ENCODE measurements around the gene ETS1.

Gene ETS1

GRCh38 chr11:128593281-128593680, 5.9 kb upstream of the ETS1 start:
- no peak for DNase-seq

- DNase-seq = no peak
These were observed 5.1 kb upstream of the ETS1 start for GRCh38 chr11:128592454-128592853.

- no peak for DNase-seq
These were observed 3.2 kb upstream of the ETS1 start for GRCh38 chr11:128590587-128590986.

DNA sequence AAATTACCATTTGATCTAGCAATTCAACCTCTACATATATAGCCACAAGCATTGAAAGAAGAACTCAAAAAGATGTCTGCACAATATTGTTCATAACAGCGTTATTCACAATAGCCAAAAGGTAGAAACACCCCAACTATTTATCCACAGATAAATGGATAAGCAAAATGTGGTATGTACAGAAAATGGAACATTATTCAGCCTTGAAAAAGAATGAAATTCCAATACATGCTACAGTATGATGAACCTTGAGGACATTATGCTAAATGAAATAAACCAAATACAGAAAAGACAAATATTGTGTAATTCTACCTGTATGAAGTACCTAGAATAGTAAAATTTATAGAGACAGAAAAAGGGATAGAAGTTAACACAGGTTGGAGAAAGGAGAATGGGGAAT, 2.6 kb upstream of the ETS1 start:
- no peak for DNase-seq

GRCh38 chr11:128588093-128588492, 735 bp upstream of the ETS1 start:
- no peak for DNase-seq

GRCh38 chr11:128586689-128587088, 669 bp downstream of the ETS1 start:
- no peak for DNase-seq

- no peak for DNase-seq
These were observed 1.7 kb downstream of the ETS1 start for GRCh38 chr11:128585498-128586238.

DNA sequence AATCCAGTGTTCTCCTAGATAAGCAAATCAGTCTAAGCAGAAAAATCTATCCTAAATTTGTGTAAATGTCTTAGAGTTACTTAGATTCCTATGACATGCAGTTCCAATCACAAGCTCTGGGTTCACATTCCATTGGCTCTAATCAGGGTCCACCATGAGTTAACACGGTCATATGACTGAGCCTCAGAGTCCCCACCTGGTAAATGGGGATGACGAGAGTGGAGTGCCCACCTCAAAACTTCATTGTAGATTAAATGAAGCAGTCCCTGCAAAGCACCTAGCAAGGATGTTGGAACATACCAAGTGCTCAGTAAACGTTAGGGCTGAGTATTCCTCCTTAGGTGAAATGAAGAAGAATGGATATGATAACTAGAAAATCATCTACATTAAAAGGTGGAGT, 3.1 kb downstream of the ETS1 start:
- no peak for DNase-seq

DNA sequence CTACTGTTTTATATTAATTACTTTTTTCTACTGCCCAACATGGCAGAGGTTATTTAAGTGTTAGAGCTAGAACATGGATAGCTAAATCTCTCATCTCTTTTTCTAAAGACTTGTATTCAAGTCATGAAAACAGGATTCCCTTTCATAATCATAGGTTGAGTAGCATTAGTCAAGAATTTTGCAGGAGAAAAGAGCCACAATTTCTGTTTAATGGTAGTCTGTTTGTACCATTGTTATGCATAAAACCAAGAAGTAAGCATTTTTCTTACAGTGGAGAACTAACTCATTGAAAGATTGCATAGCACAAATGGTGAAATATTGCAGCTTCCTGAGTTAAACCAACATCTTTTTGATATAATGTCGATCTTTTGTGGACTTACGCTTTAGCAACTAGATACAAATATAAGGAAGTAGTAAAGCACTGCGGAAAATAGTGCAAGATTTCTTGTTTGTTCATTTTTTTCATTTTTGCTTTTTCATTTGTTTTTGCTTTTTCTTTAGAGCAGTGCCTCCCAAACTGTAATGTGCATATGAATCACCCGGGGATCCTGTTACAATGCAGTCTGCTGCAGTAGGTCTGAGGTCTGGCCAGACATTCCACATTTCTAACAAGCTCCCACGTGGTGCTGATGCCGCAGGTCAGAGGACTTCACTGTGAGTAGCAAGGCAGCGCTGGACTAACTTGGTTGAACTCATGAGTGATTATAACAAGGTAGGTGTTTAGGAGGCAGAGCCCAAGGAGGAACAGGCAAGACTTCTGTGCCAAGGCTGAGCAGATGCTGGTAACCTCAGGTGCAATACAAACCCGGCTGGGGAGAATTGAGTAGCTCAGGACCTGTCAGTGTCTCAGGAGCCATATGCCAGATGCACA, 4.6 kb downstream of the ETS1 start:
- no peak for DNase-seq

- no peak for DNase-seq
These were observed 5.6 kb downstream of the ETS1 start for GRCh38 chr11:128581561-128582272.

DNA sequence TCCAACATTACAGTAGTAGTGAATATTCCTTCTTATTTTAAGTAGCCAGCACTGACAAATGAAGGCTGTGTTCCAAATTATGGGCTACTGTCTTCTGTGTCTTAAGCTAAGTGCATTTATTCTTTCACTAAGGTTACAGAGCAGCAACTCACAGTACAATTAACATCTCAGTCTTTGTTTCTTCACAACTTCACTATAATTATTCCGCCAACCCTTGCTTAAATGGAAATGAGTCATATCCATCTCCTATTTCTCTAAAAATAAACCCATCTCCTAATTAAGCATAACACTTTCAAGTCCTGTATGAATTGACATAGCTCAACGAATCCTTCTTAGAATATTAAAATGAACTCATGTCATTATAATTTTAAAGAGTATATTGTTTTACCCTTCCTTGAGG, 6.7 kb downstream of the ETS1 start:
- no peak for DNase-seq

- no peak for DNase-seq
These were observed 7.4 kb downstream of the ETS1 start for GRCh38 chr11:128579798-128580504.

- no peak for DNase-seq
These were observed 10.8 kb downstream of the ETS1 start for GRCh38 chr11:128576555-128576954.

DNA sequence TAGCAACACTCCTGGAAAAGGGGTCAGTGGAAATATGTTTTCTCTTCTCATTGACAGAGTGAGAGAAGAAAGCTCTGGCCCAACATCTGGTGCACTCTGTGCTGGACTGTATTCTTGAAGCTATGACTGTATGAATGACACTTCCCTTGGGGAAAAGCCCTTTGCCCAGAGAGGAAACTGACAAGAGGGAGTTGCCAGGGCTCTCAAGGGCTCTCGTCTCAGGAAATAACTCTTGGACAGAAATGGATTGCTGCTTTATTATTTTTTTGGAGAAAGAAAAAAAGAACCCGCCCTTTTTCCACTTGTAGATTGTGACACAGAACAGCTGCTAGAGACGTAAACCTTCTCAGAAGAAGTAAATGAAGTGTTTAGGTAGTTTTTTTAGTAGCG, 11.4 kb downstream of the ETS1 start:
- no peak for DNase-seq

- no peak for DNase-seq
These were observed 12.0 kb downstream of the ETS1 start for GRCh38 chr11:128575174-128575960.

- DNase-seq = no peak
These were observed 12.8 kb downstream of the ETS1 start for GRCh38 chr11:128574576-128575011.

DNA sequence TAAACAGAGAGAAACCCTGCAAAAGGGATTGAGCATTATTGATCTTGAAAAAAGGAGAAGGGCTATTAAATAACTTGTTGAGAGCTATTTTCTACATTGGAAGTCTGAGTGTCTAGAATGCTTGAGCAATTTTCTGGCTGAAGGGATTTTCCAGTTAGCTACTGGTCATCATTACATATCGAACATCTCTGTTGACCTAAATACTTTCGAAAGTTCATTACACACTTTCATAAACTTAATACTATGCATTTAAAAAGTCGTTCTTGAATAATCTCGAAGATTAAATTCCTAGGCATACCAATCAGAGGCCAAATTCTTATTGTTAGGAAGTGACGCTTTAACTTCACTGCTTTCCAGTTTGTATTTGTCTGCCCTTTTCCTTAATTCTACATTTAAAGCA, 13.7 kb downstream of the ETS1 start:
- DNase-seq = no peak

GRCh38 chr11:128572965-128573364, 14.4 kb downstream of the ETS1 start:
- DNase-seq = no peak

DNA sequence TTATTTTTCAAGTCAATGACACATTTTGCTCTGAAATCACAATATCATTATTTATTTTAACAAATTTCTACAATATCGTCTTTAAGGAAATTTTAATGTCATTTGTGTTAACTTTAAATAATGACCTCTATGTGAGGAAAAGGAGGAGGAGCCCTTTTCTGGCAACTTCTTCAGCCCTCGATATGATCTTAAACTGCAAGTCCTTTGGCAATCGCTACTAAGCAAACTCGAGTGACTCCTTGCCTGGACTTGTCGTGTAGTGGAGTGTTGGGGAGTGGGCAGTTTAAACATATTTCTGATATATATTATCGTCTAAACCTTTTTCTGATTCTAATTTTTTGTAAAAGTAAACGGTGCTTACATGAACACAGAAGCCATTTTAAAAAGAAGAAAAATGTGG, 16.7 kb downstream of the ETS1 start:
- DNase-seq = no peak

- DNase-seq = no peak
These were observed 18.1 kb downstream of the ETS1 start for GRCh38 chr11:128569291-128569690.

GRCh38 chr11:128568166-128568778, 19.1 kb downstream of the ETS1 start:
- no peak for DNase-seq

DNA sequence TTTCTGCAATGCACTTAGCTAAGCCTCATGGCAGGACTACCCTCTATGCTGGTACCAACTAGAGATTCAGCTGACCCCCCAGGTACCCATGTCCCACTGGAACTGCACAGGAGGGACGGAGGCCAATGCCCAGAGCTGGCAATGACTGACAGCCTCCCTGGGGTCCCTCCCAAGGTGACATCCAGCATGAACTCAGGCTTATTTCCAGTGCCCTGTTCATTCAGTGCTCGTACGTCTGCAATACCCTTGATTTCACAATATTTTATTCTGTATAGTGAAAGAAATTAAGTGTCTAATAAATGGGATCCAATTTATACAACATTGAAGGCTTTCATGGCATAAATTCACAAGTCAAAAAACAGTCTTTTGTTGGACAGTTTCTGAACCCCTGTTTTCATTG, 20.2 kb downstream of the ETS1 start:
- no peak for DNase-seq
